H1 (cell line): Measurements from ENCODE around the gene FLVCR1. TPM values are rescaled to one million over a fixed set of nuclear protein-coding genes. Genes with fewer than 3 reads are reported as not detected.
A peak's percentile ranks its signal among the peaks of the same experiment; 100 is the strongest.

Source experiments
- BCL11A ChIP-seq, 2 experiments: IDR thresholded peaks; one replicate each; pipeline ENCODE4 v1.6.1; 2011; ENCODE audit warnings: low read depth in 2 of 2, low read length in 2 of 2, mild to moderate bottlenecking in 2 of 2
- CREB1 ChIP-seq: IDR thresholded peaks from 2 replicates; pipeline ENCODE4 v1.6.1; 2012; ENCODE audit warnings: inconsistent platforms
- EGR1 ChIP-seq: IDR thresholded peaks from 2 replicates; pipeline ENCODE4 v1.6.1; 2011; ENCODE audit warnings: low read depth, low read length, borderline replicate concordance
- YY1 ChIP-seq: IDR thresholded peaks from 2 replicates; pipeline ENCODE4 v1.6.1; 2011; ENCODE audit warnings: low read depth, mild to moderate bottlenecking, low read length
- polyA plus RNA-seq, 7 experiments: library from polyadenylated mRNA; depleted of rRNA in 3 of 7; stranded (reverse) in 5 of 7; unstranded in 2 of 7; fragments of >200 nt in 5 of 7; fragments of 200-250 nt in 2 of 7; gene quantifications; 1 replicate in 5 of 7; 2 replicates in 1 of 7; 4 replicates in 1 of 7; pipeline versions ENCODE4 v1.2.1 to v1.2.3, GENCODE V29; 2011 to 2013; ENCODE audit warnings: missing spikeins in 2 of 7, mixed read lengths in 2 of 7
- total RNA-seq: library from RNA; stranded (reverse); fragmentation: NEBNext Ultra II Directional; extraction: Animal tissue kit (Norgen Biotek cat#: 25700); gene quantifications from 2 replicates; pipeline ENCODE4 v1.2.1, GENCODE V29; 2021
- TF ChIP-seq, protein P1 (sequence below): IDR thresholded peaks from 2 replicates; pipeline ENCODE4 v1.6.1; 2011; ENCODE audit warnings: low read depth, mild to moderate bottlenecking, low read length; ENCODE audit not compliant: insufficient read depth

The FLVCR1 gene
- total and polyA plus RNA-seq, 2 of the 8 experiments (the other 6 are each of a cell fraction or from before 2014, with no cell fraction given), result 31.8 to 75.7 TPM

DNA sequence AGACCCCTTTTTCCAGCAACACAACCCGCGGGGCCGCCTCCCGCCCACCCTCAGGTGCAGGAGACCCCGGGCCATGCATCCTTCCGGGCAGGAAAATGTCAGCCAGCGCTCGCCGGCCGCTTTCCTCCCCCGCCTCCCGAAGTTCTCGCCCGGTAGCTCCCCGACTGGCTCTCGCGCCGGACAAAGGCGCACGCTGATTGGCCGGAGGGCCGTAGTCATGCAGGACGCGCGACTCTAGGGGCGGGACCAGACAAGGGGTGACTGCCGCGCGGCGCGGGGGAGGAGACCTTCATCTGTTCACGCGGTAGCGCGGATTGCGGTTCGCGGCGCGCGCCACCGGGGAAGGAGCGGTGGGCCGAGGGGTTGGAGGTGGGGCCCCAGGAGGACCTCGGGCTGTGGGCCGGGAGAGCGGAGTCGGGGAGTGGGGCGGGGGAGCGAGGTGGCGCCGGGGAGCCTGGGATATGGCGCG, at the start of gene FLVCR1 (continued):
- TF ChIP-seq EGR1 (peak; percentile 34; the same call in 1 of the 2 replicates), CREB1 (peak; percentile 83), BCL11A (IDR thresholded peaks at IDR 0.05; ENCODE audit: low read depth in 2 of 2, low read length in 2 of 2) (no peak), YY1 (peak; percentile 48; the same call in 1 of the 2 replicates)
- TF ChIP-seq, protein P1, sequence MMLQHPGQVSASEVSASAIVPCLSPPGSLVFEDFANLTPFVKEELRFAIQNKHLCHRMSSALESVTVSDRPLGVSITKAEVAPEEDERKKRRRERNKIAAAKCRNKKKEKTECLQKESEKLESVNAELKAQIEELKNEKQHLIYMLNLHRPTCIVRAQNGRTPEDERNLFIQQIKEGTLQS, result no peak
